GM19193 (cell line): ENCODE data around the gene CHCHD4.
A peak's percentile ranks its signal among the peaks of the same experiment; 100 is the strongest.

Source experiments
- POLR2A ChIP-seq: IDR thresholded peaks from 4 replicates; pipeline ENCODE4 v1.6.1; 2011; ENCODE audit not compliant: insufficient read depth, insufficient read length; ENCODE audit errors: extremely low read depth

The CHCHD4 gene

DNA sequence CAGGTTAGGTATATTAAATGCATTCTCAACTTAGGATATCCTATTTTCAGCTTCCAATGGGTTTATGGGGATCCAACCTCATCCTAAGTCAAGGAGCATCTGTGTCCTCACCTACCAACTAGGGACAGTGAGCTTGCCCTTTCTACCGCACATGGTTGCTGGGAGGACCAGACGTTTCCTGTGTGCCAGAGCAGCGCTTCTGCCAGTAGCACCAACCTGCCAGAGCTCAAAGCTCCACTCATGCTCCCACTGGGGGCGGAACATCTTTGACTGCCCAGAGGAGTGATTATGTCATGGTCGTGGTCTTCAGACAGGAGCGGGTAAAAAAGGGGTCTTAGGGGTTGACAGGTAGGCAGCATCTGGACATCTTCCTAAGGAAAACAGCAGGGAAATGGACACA, 29.0 kb upstream of the CHCHD4 start:
- no peak for TF ChIP-seq POLR2A

DNA sequence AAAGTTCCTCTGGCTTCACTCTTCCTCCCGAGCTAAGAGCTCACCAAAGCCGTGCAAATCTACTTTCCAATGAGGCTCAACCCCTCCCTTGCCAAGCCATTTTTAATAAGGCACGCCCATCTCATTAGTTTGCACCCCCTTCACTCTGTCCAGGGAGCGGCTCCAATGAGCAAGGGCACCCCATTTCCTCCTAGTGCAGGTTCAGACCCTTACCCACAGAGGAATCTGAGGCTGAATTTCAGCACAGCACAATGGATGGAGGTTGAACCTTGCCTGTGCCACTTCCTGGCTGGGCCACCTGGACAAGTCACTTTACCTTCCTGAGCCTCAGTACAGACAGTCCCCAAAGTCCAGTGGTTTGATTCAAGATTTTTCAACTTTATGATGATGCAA, 28.3 kb upstream of the CHCHD4 start:
- TF ChIP-seq POLR2A = no peak

DNA sequence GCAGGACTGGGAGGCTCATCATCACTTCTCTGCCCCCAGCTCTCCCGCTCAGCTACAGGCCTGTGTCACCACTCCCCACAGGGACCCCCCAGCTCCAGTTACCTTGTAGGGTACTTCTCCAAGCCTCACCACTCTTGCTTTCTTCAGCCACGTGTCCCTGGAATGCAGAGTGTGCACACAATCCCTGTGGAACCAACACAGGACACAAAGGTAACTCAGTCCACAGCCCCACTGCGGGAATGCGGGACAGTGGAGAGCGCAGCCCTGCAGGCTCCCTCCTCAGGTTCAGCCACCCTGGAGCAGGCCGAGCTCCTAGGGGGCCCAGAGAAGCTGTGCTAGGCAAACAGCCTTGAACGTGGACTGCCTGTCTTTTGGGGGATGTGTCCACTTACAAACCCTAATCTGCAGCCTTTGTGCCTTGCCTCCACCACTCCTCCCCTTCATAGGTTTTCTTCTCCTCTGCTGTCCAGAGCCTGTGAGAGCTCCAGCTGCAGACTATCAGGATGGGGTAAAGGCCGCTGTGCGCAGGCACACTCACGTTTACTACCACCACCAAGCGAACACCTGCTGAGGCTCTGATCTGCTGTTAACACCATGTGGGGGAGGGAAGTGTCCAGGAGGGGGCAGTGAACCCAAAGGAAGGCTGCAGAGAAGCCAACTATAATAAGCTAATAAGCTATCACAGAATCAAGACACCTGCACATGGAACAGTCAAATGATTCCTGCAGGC, 27.7 kb upstream of the CHCHD4 start:
- no peak for TF ChIP-seq POLR2A

DNA sequence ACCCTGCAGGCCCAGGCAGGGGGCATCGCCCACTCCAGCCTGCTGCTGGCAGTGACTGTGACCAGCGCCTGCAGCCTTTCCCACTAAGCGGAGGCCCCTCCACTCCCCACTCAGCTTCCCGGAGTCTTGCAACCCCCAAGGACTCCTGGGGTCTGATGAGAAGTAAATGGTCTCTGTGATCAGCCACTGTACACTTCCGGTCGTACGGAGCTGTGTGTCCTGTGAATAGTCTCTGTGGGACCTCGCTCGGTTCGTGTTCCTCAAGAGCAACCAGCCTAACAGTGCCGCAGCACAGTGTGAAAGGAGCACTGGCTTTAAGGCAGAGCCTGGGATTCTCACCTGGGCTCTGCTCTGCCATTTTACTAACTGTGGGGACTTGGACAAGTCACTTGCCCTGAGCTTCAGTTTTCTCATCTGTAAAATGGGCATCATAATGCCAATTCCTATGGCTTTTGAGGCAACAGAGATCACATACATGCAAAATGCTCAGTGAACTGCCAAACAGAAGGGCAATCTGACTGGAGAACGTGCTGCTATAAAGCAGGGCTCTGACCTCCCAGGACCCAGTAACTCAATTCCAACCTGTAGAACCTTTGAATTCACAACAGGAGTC, 26.9 kb upstream of the CHCHD4 start:
- peak; percentile 26 for TF ChIP-seq POLR2A

DNA sequence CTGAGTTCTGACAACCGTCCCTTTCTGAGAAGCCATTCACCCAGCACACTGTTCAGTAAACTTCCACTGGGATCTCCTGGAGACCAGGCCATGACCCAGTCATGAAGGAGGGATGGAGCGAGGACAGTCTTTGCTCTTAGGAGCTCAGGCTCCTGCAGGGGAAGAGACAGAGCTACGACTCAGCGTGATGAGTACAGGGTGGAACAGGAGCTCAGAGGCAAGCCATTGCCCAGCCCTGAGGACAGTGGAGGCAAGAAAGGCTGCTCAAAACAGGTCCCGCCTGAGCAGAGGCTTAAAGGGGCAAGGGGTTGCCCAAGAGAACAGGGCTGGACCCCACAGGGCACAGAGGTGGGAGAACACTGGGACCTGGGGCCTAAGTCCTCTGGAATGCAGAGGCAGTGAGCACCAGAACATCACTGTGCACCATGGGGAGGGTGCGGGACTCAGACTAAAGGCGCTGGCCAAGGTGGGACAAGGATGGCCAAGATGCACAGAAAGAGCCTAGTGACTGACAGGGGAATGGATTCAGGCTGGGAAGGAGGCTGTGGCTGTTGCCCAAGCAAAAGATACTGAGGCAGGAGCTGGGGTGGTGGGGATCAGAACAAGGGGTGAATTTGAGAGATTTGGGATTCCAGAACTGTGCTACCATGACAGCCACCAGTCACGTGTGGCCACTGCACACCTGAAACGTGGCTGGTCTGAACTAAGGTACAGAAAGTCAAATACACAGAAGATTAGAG, 26.0 kb upstream of the CHCHD4 start:
- no peak for TF ChIP-seq POLR2A

DNA sequence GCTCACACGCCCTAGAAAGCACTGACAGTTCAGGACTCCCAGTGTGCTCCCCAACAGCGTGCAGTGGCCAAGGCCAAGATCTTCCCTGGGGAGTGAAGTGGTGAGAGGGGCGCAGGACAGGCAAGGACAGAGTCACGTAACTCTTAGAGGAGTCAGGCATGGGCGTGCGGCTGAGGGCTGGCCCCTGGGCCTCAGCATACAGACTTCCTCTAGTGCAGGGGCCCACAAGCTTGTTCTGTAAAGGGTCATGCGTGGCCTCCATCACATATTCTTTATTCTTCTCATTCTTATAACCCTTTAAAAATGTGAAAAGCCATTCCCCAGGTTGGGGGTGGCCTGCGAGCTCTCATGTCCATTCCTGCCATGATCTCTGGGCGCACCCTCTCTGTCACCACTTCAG, 25.4 kb upstream of the CHCHD4 start:
- no peak for TF ChIP-seq POLR2A

DNA sequence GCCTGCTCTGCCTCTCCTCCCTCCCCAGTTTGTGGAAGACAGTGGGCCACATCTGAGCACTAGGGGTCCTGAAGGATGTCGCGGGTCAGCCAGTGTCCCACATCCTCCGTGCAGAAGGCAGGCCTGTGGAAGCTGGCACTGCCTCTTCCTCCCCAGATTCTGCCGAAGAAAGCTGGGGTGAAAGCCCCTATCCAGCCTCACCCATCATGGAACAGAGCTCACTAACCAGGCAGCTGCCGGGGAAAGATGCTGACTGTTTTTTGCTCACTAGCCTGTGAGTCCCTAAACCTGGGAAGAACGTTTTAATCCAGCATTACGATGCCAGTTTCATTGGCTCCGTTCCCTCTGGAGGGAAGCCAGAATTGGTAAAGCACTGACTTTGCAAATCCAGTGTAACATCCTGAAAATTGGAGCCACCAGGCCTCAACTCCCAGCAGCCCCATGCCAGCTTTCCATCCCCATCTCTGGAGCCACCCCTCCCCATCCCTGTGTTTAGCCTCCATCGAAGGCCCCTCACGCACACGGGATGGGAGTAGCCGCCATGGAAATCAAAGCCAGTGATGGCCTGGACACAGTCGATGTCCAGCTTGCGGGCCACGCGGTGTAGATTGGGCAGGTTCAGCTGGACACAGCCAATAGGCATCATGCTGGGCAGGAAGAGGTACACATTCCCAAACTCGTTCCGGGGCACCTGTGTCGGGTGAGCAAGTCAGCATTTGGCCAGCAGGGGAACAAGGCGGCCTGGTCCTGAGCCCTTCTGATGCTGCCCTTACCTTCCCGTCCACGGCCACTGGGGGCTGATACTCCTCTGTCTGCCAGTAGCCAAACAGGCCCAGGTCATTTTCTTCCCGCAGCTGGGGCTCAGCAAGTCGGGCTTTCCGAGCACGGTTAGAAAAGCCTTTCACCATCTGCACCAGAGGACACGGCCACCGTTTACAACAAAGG, 23.6 kb upstream of the CHCHD4 start:
- TF ChIP-seq POLR2A = no peak

DNA sequence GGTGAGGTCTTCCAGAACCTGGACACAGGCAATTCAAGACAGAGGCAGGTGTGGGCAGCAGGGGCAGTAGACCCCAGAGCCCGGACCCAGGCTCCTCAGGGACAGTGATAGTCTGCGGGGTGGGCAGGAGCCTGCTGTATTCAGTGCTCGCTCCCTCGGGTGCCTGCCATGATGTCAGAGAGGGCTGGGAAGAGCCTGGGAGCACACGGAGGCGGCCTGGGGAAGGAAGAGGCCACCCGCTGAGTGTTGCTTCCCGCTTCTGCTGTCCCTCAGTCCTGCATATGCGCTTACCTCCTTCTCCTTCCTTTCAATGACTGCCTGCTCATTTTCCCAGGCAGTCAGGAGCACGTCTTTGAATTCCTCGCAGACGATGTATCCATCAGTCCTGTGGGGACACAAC, 22.9 kb upstream of the CHCHD4 start:
- TF ChIP-seq POLR2A = no peak

DNA sequence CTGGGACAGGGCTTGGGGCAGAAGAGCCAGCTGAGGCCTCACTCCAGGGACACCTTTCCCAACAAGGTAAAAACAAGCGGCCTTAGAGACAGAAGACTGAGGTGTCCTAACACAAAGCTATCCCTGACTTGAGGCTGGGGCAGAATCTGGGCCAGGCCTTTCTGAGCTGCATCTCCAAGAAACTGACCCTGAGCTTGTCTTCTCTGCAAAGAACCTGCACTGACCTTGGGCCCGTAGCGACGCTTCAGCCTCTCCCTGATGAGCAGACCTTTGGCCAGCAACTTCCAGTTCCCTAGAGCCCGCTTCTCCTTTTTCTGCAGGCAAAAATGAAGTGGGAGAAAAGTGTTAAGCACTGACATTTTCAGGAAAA, 22.4 kb upstream of the CHCHD4 start:
- no peak for TF ChIP-seq POLR2A

DNA sequence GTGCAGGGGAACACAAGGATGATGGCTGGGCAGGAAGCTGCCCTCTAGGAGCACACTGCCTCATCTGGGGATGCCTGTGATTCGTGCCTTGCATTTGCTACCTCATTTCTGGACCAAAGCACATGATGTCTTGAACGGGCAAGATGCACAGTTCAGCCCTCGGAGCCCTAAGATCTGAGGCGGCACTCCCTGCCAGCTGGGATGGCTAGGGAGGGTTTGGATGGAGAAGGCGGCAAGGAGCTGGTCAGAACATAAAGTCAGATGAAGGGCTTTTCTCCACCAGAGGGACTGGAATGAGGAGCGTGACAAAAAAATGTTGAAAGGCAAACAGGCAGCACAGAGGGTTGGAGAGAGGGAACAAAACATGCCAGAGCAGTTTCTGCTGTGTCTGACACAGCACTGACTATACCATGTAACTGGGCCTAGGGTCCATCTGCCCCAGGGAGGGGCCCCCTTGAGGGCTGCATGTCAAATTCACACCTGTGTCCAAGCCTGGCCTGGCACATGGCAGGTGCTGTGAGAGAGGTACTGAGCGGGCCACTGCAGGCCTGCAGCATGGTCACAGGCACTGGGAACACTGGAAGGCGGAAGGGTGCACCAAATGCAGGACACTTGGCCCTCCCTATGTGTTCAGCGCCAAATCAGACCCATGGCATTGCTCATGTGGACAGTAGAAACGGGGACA, 21.9 kb upstream of the CHCHD4 start:
- TF ChIP-seq POLR2A = no peak

DNA sequence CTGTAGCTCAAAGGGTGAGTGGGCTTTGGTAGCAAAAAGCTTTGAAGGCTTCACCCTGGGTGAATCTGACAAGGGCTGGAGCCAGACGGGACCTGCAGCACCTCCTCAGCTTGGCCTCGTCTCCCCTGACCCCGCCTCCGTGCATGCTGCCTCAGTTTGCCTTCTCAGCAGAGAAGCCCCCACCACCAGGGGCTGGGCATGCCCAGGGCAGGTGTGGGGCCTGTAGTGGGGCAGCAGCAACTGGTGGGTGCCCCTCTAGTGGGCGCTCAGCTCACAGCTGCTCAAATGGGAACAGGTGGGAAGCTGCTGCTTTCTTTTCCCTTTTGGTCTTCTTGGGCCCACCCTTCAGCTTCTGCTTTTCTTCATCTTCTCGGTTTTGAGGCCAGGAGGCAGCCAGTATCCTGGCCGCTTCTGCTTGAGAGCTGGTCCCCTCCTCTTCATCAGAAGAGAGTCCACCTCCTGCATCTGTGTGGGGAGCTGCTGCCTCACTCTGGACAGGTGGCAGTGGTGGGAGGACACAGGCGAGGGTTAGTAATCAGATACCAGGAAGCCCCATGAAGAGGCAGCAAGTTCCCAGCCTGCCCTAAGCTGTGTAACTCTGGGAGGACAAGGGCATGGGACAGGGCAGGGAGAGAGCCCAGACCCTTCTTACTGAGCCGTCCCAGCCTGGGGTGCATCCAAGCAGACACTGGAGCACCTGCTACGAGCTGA, 21.2 kb upstream of the CHCHD4 start:
- TF ChIP-seq POLR2A = no peak

DNA sequence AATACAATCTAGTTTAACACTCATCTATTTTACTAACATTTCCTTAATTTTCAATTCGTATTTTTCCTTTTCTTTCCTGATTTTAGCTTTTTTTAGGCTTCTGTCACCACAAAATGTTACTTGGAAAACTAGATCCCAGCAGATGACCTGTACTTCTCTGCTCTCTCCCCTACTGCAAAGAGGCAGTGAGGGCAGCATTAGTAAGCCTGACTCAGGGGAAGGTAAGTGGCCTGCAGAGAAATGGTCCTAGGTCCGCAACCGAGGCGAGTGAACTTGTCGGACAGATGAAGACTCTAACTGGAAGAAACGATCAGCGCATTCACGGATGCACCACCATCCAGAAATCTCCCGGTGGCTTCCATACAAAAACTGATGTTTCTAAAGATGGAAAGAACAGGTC, 20.6 kb upstream of the CHCHD4 start:
- no peak for TF ChIP-seq POLR2A

DNA sequence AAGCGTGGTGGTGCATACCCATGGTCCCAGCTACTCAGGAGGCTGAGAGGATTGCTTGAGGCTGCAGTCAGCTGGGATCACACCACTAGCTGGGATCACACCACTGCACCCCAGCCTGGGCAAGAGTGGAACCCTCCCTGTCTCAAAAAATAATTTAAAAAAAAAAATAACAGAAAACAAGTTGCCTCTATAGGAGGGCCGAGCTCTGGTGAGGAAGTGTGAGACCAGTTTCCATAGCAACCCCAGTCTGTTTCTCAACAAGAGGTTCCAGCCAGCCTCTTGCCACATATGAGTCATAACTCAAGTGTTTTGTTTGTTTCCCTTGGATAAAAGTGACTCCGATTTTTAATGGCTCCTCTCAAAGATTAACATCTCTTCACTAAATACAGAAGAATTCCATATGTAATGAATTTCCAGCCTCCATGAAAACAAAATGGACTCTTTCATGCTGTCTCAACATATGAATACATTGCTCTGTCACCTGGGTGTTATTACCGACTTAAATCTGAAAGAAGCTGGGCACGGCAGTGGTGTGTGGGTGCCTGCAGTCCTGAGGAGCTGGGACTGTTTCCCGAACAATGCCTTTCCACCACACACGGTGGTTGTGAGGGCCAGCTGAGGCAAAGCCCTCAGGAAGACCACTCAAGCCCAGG, 19.9 kb upstream of the CHCHD4 start:
- no peak for TF ChIP-seq POLR2A
